ENCODE measurements around the gene TMEM231. TPM values are rescaled to one million over a fixed set of nuclear protein-coding genes. Genes with fewer than 3 reads are reported as not detected.

TMEM231 gene
- total RNA-seq, 1 experiment from 2014 or later = 9.7 TPM

DNA sequence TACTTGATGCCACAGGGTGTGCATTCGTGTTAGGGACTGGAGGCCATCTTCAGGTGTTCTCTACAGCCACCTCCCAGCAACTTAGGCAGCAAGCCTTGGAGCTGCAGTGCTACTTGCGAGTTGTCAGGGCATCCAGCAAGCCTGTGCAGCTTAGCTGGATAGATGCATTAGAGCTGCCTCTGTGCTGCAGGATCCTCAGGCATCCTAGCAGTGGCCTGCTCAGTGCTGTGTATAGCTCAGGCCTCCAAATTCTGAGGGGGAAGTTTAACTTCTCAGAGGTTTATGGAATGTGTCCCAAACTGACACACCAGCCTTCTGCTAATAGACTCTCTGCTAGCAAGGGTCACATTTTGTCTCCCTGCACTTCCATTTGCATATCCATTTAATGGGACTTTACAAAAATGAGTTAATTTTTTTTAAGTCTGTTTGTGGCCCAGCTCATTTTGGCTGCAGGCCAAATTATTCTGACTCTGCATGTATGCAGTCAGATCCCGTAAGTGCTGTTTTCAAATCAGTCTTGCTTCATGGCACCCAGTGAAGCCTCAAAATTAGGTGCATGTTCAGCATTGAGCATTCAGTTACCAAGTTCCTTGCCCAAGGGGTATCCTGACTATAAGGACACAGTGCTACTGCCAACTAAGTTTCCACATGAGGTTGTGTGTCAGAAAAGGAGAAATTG, 17.0 kb upstream of the TMEM231 start:
- ATAC-seq (no peak), DNase-seq (ENCODE audit: low read depth, low spot score) (no peak)
- H3K36me3 ChIP-seq (ENCODE audit: control insufficient read depth in 1 of 2, insufficient read depth in 2 of 2, low read length in 2 of 2) = peaks cover 38 to 43% of the 10 kb centered on the region in 2 experiments
- H2AFZ ChIP-seq (ENCODE audit: low read depth, low read length, poor library complexity, severe bottlenecking) = no peak overlapping the region
- ChIA-PET RAD21 (ENCODE audit: low non-redundant PET in 1 of 2, low total read pairs in 2 of 2, uncharacterized antibody in 2 of 2, unreplicated experiment in 2 of 2) (interaction anchor here in 1 of 2 experiments (0.6 kb wide), 1 partner anchor 55 kb away, joined by 6 read pairs; no protein-coding TSS in a partner anchor), CTCF (no interaction called here), POLR2A (no interaction called here)
- H3K4me1 ChIP-seq (ENCODE audit: control insufficient read depth in 1 of 2, insufficient read depth in 2 of 2, low read length in 2 of 2) = no peaks in the 10 kb centered on the region
- no peak overlapping the region for H3K4me3 ChIP-seq (replicated peaks in 1 of 2; ENCODE audit: low read depth in 1 of 2, low read length in 2 of 2)
- H4K20me1 ChIP-seq (ENCODE audit: insufficient read depth) = no peaks in the 10 kb centered on the region
- intact Hi-C loops (cut with micrococcal nuclease) = no loop called here
- H3K9me2 ChIP-seq (ENCODE audit: insufficient read depth) = no peaks in the 10 kb centered on the region
- H3K27me3 ChIP-seq (ENCODE audit: insufficient read depth, low read length) = no peaks in the 10 kb centered on the region
- no peaks in the 10 kb centered on the region for H3K9me3 ChIP-seq (ENCODE audit: control insufficient read depth in 1 of 2, insufficient read depth in 1 of 2, low read depth in 1 of 2, low read length in 2 of 2)
- H3K79me2 ChIP-seq (ENCODE audit: insufficient read depth, low read length) = peaks cover 3% of the 10 kb centered on the region; the same call in 1 of the 2 replicates
- no peak overlapping the region for H3K9ac ChIP-seq (ENCODE audit: low read length)
- TF ChIP-seq, protein P1, sequence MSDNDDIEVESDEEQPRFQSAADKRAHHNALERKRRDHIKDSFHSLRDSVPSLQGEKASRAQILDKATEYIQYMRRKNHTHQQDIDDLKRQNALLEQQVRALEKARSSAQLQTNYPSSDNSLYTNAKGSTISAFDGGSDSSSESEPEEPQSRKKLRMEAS (IDR thresholded peaks at IDR 0.05) = no peak
- TF ChIP-seq, protein P2, sequence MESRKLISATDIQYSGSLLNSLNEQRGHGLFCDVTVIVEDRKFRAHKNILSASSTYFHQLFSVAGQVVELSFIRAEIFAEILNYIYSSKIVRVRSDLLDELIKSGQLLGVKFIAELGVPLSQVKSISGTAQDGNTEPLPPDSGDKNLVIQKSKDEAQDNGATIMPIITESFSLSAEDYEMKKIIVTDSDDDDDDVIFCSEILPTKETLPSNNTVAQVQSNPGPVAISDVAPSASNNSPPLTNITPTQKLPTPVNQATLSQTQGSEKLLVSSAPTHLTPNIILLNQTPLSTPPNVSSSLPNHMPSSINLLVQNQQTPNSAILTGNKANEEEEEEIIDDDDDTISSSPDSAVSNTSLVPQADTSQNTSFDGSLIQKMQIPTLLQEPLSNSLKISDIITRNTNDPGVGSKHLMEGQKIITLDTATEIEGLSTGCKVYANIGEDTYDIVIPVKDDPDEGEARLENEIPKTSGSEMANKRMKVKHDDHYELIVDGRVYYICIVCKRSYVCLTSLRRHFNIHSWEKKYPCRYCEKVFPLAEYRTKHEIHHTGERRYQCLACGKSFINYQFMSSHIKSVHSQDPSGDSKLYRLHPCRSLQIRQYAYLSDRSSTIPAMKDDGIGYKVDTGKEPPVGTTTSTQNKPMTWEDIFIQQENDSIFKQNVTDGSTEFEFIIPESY (IDR thresholded peaks at IDR 0.05; ENCODE audit: extremely low read depth, insufficient replicate concordance, low read length) = no peak
- TF ChIP-seq TCF7L2 (IDR thresholded peaks at IDR 0.05; ENCODE audit: borderline replicate concordance, extremely low read depth, insufficient read depth, insufficient read length) = no peak
- TF ChIP-seq ZNF274 (IDR thresholded peaks at IDR 0.05; ENCODE audit: low read depth, low read length) = no peak
- no peak for TF ChIP-seq POLR2AphosphoS5 (IDR thresholded peaks at IDR 0.05; ENCODE audit: low read depth, low read length)
- TF ChIP-seq CEBPB (IDR thresholded peaks at IDR 0.05; ENCODE audit: low read depth) = no peak
- no peak for TF ChIP-seq EGR1 (IDR thresholded peaks at IDR 0.05; ENCODE audit: low read depth)
- TF ChIP-seq FOSL1 (IDR thresholded peaks at IDR 0.05; ENCODE audit: low read depth) = no peak
- TF ChIP-seq, protein P3, sequence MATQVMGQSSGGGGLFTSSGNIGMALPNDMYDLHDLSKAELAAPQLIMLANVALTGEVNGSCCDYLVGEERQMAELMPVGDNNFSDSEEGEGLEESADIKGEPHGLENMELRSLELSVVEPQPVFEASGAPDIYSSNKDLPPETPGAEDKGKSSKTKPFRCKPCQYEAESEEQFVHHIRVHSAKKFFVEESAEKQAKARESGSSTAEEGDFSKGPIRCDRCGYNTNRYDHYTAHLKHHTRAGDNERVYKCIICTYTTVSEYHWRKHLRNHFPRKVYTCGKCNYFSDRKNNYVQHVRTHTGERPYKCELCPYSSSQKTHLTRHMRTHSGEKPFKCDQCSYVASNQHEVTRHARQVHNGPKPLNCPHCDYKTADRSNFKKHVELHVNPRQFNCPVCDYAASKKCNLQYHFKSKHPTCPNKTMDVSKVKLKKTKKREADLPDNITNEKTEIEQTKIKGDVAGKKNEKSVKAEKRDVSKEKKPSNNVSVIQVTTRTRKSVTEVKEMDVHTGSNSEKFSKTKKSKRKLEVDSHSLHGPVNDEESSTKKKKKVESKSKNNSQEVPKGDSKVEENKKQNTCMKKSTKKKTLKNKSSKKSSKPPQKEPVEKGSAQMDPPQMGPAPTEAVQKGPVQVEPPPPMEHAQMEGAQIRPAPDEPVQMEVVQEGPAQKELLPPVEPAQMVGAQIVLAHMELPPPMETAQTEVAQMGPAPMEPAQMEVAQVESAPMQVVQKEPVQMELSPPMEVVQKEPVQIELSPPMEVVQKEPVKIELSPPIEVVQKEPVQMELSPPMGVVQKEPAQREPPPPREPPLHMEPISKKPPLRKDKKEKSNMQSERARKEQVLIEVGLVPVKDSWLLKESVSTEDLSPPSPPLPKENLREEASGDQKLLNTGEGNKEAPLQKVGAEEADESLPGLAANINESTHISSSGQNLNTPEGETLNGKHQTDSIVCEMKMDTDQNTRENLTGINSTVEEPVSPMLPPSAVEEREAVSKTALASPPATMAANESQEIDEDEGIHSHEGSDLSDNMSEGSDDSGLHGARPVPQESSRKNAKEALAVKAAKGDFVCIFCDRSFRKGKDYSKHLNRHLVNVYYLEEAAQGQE (IDR thresholded peaks at IDR 0.05; ENCODE audit: low read depth) = no peak
- no peak for TF ChIP-seq JUND (IDR thresholded peaks at IDR 0.05)
- TF ChIP-seq, protein P4, sequence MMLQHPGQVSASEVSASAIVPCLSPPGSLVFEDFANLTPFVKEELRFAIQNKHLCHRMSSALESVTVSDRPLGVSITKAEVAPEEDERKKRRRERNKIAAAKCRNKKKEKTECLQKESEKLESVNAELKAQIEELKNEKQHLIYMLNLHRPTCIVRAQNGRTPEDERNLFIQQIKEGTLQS (IDR thresholded peaks at IDR 0.05) = no peak
- no peak for TF ChIP-seq YY1 (IDR thresholded peaks at IDR 0.05; ENCODE audit: extremely low read depth, insufficient replicate concordance, low read depth, low read length)
- no peak for TF ChIP-seq SRF (IDR thresholded peaks at IDR 0.05; ENCODE audit: low read depth)
- no peak for TF ChIP-seq EZH2 (IDR thresholded peaks at IDR 0.05)
- TF ChIP-seq, protein P5, sequence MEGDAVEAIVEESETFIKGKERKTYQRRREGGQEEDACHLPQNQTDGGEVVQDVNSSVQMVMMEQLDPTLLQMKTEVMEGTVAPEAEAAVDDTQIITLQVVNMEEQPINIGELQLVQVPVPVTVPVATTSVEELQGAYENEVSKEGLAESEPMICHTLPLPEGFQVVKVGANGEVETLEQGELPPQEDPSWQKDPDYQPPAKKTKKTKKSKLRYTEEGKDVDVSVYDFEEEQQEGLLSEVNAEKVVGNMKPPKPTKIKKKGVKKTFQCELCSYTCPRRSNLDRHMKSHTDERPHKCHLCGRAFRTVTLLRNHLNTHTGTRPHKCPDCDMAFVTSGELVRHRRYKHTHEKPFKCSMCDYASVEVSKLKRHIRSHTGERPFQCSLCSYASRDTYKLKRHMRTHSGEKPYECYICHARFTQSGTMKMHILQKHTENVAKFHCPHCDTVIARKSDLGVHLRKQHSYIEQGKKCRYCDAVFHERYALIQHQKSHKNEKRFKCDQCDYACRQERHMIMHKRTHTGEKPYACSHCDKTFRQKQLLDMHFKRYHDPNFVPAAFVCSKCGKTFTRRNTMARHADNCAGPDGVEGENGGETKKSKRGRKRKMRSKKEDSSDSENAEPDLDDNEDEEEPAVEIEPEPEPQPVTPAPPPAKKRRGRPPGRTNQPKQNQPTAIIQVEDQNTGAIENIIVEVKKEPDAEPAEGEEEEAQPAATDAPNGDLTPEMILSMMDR (IDR thresholded peaks at IDR 0.05 in 2 of 3, conservative IDR thresholded peaks at IDR 0.05 in 1 of 3; ENCODE audit: borderline replicate concordance in 1 of 3, insufficient read depth in 1 of 3, low read depth in 2 of 3, low read length in 2 of 3) = no peak
- no peak for TF ChIP-seq POLR2A (IDR thresholded peaks at IDR 0.05; ENCODE audit: borderline replicate concordance, extremely low read depth, insufficient read depth, insufficient read length)
- TF ChIP-seq RAD21 (IDR thresholded peaks at IDR 0.05; ENCODE audit: low read depth) = no peak
- TF ChIP-seq ZFX (IDR thresholded peaks at IDR 0.05) = no peak
- TF ChIP-seq ELF1 (IDR thresholded peaks at IDR 0.05; ENCODE audit: borderline replicate concordance, low read depth) = no peak
- no peak overlapping the region for H3K4me2 ChIP-seq (ENCODE audit: low read length)
- H3K27ac ChIP-seq (ENCODE audit: low read depth, low read length) = no peak overlapping the region
- no TSS peak for BruUV-seq (replicated peaks)
